Activated T-cell treated with anti-CD3 and anti-CD28 coated beads for 4 hours (primary cell): ENCODE measurements around the gene SLC2A3.
"Not testable (repeated sequence)": the region's sequence is repeated elsewhere in the genome, so short reads cannot be mapped to it uniquely, and the experiment has no call there.

Experiments used
- DNase-seq: peaks from one replicate; pipeline ENCODE4 v3.0.0-alpha.2; 2020

SLC2A3 gene

GRCh38 chr12:7950230-7950943 lies 14.4 kb upstream of the SLC2A3 start:
- DNase-seq, result not testable (repeated sequence)

GRCh38 chr12:7948589-7949260 lies 12.7 kb upstream of the SLC2A3 start:
- DNase-seq, result no peak

- DNase-seq, result no peak
Measured at GRCh38 chr12:7947011-7947410, 11.0 kb upstream of the SLC2A3 start.

GRCh38 chr12:7944760-7945159 lies 8.8 kb upstream of the SLC2A3 start:
- not testable (repeated sequence) for DNase-seq

GRCh38 chr12:7940906-7941305 lies 4.9 kb upstream of the SLC2A3 start:
- DNase-seq, result no peak

- DNase-seq, result no peak
Measured at GRCh38 chr12:7937833-7938506, 2.0 kb upstream of the SLC2A3 start.

- DNase-seq, result no peak
Measured at GRCh38 chr12:7934889-7935492, 996 bp downstream of the SLC2A3 start.

- DNase-seq, result no peak
Measured at GRCh38 chr12:7934091-7934888, 1.7 kb downstream of the SLC2A3 start.

GRCh38 chr12:7933255-7933726 lies 2.7 kb downstream of the SLC2A3 start:
- peak; percentile 75 for DNase-seq

GRCh38 chr12:7932599-7933240 lies 3.3 kb downstream of the SLC2A3 start:
- DNase-seq, result not testable (repeated sequence)

- no peak for DNase-seq
Measured at GRCh38 chr12:7929083-7929792, 6.7 kb downstream of the SLC2A3 start.

GRCh38 chr12:7927470-7927869 lies 8.5 kb downstream of the SLC2A3 start:
- no peak for DNase-seq

GRCh38 chr12:7926068-7926666 lies 9.8 kb downstream of the SLC2A3 start:
- not testable (repeated sequence) for DNase-seq

- no peak for DNase-seq
Measured at GRCh38 chr12:7923241-7924236, 12.4 kb downstream of the SLC2A3 start.

- not testable (repeated sequence) for DNase-seq
Measured at GRCh38 chr12:7921181-7921580, 14.8 kb downstream of the SLC2A3 start.

GRCh38 chr12:7918268-7918590 lies 17.8 kb downstream of the SLC2A3 start:
- not testable (repeated sequence) for DNase-seq

- DNase-seq, result no peak
Measured at GRCh38 chr12:7917392-7918267, 18.4 kb downstream of the SLC2A3 start.

- no peak for DNase-seq
Measured at GRCh38 chr12:7916936-7917335, 19.1 kb downstream of the SLC2A3 start.
